MG63 (cell line): ENCODE measurements around the gene SNED1. TPM values are rescaled to one million over a fixed set of nuclear protein-coding genes. Genes with fewer than 3 reads are reported as not detected.

Experiments
- DNase-seq: peaks from one replicate; pipeline ENCODE4 v3.0.0-alpha.2; 2020
- H3K27me3 ChIP-seq: fragments of 250-450 bp; sonication (Bioruptor Pico); 2 replicates; pipeline ENCODE4 v1.5.1; 2020; ENCODE audit warnings: mild to moderate bottlenecking, moderate library complexity
- H3K36me3 ChIP-seq: fragments of 250-450 bp; sonication (Bioruptor Pico); 2 replicates; pipeline ENCODE4 v1.5.1; 2020; ENCODE audit warnings: mild to moderate bottlenecking, moderate library complexity
- H3K4me3 ChIP-seq: fragments of 250-450 bp; sonication (Bioruptor Pico); 2 replicates; pipeline ENCODE4 v1.5.1; 2020; ENCODE audit warnings: mild to moderate bottlenecking, moderate library complexity
- H3K9me3 ChIP-seq: fragments of 250-450 bp; sonication (Bioruptor Pico); 2 replicates; pipeline ENCODE4 v1.5.1; 2020; ENCODE audit warnings: mild to moderate bottlenecking, moderate library complexity
- total RNA-seq: library from RNA; depleted of rRNA; stranded (reverse); fragments of >200 nt; shearing (Covaris generic); gene quantifications from 2 replicates; pipeline ENCODE4 v1.2.3, GENCODE V29; 2014; ENCODE audit warnings: low replicate concordance

The SNED1 gene
- total RNA-seq, 1 experiment from 2014 or later = 5.1 TPM

DNA sequence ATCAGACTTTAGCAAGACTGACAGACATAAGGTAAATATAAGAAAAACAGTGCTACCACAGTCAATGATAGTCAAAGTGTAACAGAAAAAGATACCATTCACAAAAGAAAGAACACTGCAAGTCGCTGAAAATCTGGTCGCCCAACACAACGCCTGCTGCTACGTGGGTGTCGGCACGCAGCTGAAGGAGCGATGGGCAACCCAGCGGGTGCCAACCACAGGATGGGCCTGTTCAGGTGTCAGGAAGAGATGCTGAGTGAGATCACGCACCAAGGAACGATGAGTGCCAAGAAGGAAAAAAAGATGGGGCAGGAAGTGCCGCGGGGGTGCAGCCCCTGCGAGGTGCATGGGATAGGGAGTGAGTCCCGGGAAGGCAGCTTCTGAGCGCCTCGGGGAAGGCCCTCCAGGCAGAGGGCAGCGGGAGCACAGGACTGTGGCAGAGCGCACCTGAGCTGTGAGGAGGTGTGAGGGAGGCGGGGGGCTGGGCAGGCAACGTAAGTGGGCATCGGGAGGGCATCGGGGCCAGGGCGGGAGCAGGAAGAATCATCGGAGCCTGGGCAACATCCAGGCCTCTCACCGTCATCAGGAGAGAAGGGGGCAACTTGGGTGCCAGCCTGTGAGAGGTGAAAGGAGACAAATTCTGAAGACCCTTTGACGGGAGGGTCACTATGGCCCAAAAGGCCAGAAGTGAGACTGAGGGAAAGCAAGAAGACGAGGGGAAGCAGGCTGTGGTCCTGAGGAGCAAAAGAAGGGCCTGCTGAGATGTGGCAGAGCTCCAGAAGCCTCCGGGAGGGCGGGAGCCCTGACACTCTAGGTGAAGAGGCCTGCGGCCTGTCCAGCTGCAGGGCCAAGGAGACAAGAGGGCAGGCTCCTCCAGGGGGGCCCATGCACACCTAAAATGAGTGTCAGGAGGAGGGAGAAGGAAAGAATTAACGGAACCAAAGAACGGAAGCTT is 118.5 kb downstream of the SNED1 start:
- Histone ChIP-seq H3K36me3 (peaks cover 4% of the 10 kb centered on the region; the same call in 1 of the 2 replicates), H3K9me3 (peaks cover 5% of the 10 kb centered on the region), H3K4me3 (no peak overlapping the region), H3K27me3 (no peaks in the 10 kb centered on the region)
- no peak for DNase-seq

DNA sequence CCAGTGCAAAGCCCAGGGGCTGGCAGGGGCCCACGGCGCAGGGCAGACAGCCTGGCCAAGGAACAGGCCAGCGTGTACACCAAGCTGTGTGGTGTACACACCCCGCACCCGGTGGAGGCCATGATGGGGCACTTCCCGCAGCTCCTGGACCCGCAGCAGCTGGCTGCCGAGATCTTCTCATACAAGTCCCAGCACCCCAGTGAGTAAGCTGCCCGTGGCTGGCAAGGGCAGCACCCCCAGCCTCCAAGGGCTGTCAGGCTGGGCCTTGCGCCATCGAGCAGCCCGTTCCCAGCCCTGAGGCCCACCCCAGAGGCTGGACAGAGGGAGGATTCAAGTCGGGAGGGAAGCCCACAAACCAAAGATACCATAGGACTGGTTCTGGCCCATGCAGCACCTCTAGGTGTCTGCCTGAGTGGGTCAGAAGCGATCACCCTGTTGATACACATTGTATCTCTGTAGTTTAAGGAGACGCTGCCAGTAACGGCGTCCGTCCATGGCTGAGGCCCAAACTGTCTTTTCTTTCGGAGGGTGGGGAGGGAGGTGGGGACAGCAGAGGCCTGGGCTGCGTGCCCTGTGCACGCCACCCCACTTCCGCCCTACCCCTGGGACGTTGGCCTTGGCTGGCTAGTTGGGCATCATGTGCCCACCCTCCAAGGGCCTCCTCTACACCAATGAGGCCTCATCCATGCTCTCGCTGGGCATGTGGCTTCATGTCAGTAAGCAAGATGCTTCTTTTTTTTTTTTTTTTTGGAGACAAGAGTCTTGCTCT is 120.5 kb downstream of the SNED1 start:
- Histone ChIP-seq H3K4me3 (no peak overlapping the region), H3K36me3 (peaks cover 4% of the 10 kb centered on the region; the same call in 1 of the 2 replicates), H3K27me3 (no peaks in the 10 kb centered on the region), H3K9me3 (peaks cover 5% of the 10 kb centered on the region)
- DNase-seq = no peak

DNA sequence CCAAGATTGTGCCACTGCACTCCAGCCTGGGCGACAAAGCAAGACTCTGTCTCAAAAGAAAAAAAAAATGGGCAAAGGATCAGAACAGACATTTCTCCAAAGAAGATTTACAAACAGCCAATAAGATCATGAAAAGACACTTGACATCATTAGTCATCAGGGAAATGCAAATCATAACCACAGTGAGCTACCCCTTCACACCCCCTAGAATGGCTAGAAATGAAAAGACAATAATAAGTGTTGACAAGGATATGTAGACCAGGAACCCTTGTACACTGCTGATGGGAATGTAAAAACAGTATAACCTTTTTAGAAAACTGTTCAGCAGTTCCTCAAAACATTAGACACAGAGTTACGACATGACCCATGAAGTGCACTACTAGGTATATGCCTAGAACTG is 122.0 kb downstream of the SNED1 start:
- H3K27me3 ChIP-seq = no peaks in the 10 kb centered on the region
- peaks cover 4% of the 10 kb centered on the region; the same call in 1 of the 2 replicates for H3K36me3 ChIP-seq
- DNase-seq = no peak
- H3K4me3 ChIP-seq = no peak overlapping the region
- H3K9me3 ChIP-seq = peaks cover 5% of the 10 kb centered on the region

DNA sequence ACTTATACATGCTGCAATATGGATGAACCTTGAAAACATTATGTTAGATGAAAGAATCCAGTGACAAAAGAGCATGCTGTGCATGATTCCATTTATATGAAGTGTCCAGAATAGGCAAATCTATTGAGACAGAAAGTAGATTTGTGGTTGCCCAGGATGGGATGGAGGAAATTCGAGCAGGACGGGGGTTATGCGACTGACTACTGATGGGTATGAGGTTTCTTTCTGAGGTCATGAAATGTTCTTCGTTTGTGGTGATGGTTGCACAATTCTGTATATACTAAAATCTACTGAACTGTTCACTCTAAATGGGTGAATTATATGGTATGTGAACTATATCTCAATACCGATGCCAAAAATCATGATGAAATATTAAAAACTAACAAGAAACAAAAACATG is 122.6 kb downstream of the SNED1 start:
- no peak for DNase-seq
- Histone ChIP-seq H3K4me3 (no peak overlapping the region), H3K36me3 (peaks cover 4% of the 10 kb centered on the region; the same call in 1 of the 2 replicates), H3K27me3 (no peaks in the 10 kb centered on the region), H3K9me3 (peaks cover 5% of the 10 kb centered on the region)

DNA sequence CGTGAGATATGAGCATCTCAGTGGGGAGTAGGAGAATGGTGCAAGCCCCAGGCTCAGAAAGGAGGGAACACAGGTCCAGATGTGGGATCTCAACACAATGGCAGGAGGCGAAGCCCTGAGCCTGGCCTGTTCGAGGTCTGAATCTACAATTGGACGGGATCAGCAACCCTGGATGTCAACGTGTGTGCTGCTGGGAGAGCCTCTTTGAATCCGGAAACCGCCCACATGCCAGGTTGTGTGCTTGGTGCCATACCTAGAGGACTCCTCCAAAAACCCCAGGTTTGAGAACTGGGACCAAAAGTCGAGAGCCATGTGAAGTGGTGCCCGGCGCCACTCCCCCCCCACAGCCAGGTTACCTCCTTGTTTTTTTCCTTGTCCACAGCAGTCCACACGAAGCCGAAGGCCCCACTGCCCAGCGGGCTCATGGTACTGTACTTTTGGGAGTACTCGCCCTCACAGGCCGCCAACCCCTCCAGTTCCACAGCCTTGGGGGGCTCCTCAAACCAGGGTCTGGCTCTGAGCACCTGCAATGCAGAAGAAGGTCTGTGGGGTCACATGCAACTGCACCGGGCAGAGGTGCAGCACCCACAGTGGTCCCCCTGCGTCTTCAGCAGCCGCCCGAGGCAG is 124.1 kb downstream of the SNED1 start:
- Histone ChIP-seq H3K36me3 (peaks cover 4% of the 10 kb centered on the region; the same call in 1 of the 2 replicates), H3K9me3 (peaks cover 5% of the 10 kb centered on the region), H3K4me3 (no peak overlapping the region), H3K27me3 (no peaks in the 10 kb centered on the region)
- no peak for DNase-seq

DNA sequence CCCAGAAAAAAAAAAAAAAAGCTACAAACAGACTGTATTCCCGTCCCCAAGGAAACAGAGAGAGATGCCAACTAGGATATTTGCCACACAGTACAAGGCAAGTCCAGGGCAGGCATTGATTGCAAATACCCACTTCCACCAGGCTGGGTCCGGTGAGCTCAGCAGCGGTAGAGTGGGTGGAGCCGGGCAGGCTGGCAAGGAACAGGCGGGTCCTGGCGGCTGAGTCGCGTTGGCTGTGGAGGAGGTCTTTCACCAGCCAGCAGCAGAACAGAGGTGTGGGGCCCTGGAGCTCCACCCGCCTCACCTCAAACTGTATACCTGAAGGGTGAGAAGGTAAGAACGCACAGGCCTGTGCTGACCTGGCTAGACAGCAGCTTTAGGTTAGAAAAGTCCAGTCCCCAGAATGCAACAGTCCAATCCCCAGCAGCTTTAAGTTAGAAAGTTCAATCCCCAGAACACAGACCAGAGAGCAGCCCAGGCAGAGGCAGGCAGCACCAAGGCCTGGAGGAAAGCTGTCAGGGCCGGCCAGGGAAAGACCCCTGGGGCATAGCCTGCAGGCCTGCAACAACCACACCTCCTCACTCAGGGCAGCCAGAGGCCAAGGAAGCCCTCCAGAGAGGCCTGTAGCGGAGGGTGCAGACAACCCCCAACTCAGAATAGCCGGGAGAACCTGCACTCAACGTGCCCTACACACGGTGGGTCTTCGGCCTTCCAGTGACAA is 125.6 kb downstream of the SNED1 start:
- DNase-seq = peak; percentile 13
- H3K27me3 ChIP-seq = no peaks in the 10 kb centered on the region
- H3K4me3 ChIP-seq = no peak overlapping the region
- H3K9me3 ChIP-seq = peaks cover 5% of the 10 kb centered on the region
- peaks cover 4% of the 10 kb centered on the region; the same call in 1 of the 2 replicates for H3K36me3 ChIP-seq

DNA sequence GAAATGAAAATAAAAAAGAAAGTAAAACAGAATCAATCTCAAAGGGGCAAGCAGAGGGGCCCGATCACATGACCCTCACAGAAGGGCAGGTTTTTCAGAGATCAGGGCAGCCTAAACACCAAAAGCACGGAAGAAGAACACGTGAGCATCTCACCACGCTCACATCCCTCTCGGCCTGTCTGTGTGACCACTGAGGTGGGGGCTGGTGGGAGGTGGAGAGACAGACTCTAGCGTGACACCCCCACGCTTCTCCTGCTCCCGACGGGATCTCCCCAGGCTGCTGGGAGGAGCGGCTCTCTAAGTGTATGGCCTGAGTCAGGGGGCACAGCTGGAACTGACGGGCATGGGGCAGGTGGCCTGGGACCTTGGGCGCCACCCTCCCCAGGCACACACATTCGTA is 127.2 kb downstream of the SNED1 start:
- DNase-seq = no peak
- peaks cover 3% of the 10 kb centered on the region; the same call in 1 of the 2 replicates for H3K36me3 ChIP-seq
- H3K4me3 ChIP-seq = no peak overlapping the region
- no peaks in the 10 kb centered on the region for H3K27me3 ChIP-seq
- H3K9me3 ChIP-seq = peaks cover 5% of the 10 kb centered on the region

DNA sequence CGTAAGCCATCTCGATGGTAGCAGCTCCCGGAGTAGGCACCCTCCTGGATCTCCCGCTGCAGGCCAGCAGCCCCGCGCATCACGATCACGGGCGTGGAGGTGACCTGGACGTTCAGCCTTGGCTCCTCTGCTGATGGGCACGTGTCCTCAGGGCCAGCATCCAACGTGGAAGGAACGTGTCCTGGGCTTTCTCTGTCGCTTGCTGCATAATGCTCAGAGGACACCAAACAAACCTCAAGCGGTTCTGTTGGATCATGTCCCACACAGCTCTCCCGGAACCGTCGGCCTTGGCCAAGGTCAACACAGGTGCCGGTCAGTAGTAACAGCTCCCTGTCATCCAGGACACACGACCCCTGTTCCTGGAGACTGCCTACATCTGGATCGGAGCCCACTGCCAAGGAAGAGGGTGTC is 127.8 kb downstream of the SNED1 start:
- DNase-seq = no peak
- H3K4me3 ChIP-seq = no peak overlapping the region
- no peaks in the 10 kb centered on the region for H3K27me3 ChIP-seq
- no peaks in the 10 kb centered on the region for H3K36me3 ChIP-seq
- H3K9me3 ChIP-seq = no peaks in the 10 kb centered on the region; the same call in none of the 2 replicates

DNA sequence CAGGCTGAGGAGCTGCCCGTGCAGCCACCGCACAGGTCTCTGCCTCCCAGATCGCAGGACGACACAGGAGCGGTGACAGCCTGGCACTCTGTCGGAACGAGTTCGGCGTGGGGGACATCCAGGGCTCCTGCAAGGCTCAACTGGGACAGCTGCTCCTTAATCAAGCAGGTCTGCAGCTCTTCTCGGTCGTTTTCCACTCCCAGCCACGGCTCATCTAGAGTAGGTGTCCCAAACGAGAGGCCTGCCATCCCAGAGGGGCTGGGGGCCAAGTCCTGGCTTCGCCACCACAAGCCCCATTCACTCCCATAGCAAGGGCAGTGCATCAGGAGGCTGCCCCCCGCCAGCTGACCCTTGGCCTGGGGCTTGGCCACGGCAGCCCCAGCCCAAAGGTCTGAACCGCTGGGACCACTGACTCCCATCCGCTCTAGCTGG is 128.4 kb downstream of the SNED1 start:
- no peak for DNase-seq

DNA sequence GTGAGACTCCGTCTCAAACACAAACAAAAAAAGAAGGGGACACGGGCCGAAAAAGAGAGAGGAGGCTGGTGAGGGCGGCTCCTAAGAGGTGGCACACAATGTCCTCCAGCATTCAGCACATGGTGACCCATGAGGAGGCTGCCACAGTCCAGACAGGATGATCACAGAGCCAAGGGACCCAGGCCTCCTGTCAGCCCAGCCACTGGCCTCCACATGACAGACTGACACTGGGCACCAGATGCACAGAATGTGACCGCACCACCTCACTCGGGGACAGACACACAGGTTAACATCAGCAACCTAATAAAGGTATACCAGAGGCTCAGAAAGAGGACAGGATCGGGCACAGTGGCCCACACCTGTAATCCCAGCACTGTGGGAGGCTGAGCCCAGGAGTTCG is 129.8 kb downstream of the SNED1 start:
- Histone ChIP-seq H3K36me3 (no peaks in the 10 kb centered on the region), H3K4me3 (no peak overlapping the region), H3K9me3 (no peaks in the 10 kb centered on the region), H3K27me3 (no peaks in the 10 kb centered on the region)
- DNase-seq = no peak

More for the DNA sequence above, 128.4 kb downstream of the SNED1 start:
- no peaks in the 10 kb centered on the region for H3K27me3 ChIP-seq
- no peaks in the 10 kb centered on the region; the same call in 1 of the 2 replicates for H3K9me3 ChIP-seq
- H3K4me3 ChIP-seq = no peak overlapping the region
- H3K36me3 ChIP-seq = no peaks in the 10 kb centered on the region

DNA sequence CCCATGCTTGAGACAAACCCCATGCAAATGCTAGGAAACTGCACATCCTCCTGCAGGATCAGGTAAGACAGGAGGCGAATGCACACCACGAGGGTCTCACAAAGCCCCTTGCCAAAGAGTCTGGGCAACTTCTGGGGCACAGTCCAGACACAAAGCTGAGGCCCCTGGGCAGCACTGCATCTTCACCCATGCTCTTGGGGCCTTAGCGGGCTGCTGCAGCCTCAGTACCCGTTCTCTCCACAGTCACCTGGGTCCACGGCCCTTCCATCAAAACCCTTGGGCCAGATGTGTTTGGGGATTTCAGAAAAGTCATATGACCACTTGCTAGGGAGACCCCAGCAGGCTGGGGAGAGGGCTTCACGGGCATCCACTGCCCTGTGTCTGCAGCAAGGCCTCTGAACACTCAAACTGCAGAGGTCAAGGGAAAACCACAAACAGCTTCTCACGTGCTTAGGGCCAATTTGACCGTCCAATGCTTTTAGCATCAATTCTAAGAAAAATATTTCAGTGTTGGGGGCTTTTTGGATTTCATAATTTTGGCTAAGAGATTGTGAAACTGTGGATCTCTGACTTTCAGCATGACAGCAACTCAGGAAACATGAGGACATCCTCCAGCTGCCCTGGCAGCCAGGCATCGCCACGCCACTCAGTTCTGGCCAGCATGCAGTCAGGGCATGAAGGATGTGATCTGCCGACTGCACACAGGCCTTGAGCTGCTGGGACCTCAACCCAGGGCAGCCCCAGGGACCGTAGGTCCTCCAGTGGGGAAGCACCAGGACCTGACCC is 130.9 kb downstream of the SNED1 start:
- no peak for DNase-seq
- no peaks in the 10 kb centered on the region for H3K9me3 ChIP-seq
- H3K36me3 ChIP-seq = no peaks in the 10 kb centered on the region

DNA sequence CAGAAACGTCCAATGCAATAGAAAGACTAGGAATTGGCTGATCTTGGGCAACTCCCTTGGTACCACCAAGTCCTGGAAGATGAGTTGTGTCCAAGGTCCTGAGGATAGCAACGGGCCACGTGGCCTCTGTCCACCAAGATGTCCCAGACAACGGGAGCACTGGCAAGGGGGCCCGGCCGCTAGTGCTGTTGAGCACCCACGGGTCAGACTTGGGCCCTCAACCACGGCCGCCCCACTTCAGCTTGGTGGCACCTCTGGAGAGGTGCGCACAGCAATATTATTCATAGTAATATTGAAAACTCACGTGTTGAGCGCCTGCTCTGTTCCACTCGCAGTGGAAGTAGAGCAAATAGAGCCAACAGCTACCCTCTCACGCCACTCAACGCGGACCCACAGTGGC is 131.9 kb downstream of the SNED1 start:
- DNase-seq = no peak
- Histone ChIP-seq H3K36me3 (no peaks in the 10 kb centered on the region), H3K4me3 (no peak overlapping the region), H3K27me3 (no peaks in the 10 kb centered on the region), H3K9me3 (no peaks in the 10 kb centered on the region)

More for the DNA sequence above, 130.9 kb downstream of the SNED1 start:
- no peaks in the 10 kb centered on the region for H3K27me3 ChIP-seq
- H3K4me3 ChIP-seq = no peak overlapping the region

DNA sequence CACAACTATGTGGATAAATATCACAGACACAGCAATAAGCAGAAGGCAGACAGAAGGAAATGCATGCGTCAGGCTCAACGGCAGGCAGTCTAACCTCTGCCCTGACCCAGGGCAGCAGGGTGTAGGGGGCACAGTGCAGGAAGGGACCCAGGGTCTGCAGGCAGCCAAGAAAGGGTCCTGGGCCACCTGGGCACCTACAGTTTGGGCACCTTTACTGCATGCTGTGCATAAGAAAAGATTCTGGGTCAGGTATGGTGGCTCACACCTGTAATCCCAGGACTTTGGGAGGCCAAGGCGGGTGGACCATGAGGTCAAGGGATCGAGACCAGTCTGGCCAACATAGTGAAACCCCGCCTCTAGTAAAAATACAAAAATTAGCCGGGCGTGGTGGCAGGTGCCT is 133.1 kb downstream of the SNED1 start:
- no peak for DNase-seq
- Histone ChIP-seq H3K27me3 (no peaks in the 10 kb centered on the region), H3K4me3 (no peak overlapping the region), H3K9me3 (no peaks in the 10 kb centered on the region), H3K36me3 (no peaks in the 10 kb centered on the region)

DNA sequence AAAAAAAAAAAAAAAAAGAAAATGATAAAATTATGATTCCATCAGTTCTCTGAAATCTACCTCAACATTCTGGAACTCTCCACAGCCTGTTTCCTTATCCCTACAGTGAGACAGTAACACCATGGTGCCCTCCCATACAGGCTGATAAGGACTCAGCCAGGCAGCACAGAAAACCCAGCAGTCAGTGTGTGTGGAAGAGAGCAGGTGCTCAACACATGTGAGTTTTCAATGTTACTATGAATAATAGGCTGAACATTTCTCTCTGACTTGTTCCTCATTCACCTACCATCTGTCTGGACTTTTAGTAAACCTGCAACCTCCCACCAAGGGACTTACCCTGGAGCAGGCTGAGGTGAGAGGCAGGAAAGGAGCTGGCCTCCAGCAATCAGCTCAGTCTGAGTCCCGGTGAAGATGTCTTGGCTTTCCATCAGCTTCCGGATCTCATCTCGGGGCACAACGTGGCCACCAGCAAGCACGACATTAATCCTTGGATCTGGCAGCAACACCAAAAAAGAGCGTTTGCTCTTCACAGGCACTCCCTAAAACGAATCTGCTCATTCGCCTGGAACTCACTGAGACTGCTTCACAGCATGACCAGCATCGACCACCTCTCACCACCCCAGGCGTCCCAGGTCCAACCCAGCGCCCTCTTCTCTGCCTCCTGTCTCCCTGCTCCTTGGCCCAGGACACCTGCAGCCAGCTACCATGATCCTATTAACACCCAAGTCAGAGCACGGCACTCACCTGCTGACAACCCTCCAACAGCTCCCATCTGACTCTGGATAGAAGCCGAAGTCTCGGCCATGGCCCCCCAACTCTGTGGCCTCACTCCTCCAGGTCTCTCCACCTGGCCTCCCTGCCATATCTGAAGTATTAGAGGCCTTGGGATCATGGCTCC is 134.4 kb downstream of the SNED1 start:
- Histone ChIP-seq H3K27me3 (no peaks in the 10 kb centered on the region), H3K36me3 (peaks cover 1% of the 10 kb centered on the region; the same call in 1 of the 2 replicates), H3K4me3 (no peak overlapping the region), H3K9me3 (no peaks in the 10 kb centered on the region)
- no peak for DNase-seq

DNA sequence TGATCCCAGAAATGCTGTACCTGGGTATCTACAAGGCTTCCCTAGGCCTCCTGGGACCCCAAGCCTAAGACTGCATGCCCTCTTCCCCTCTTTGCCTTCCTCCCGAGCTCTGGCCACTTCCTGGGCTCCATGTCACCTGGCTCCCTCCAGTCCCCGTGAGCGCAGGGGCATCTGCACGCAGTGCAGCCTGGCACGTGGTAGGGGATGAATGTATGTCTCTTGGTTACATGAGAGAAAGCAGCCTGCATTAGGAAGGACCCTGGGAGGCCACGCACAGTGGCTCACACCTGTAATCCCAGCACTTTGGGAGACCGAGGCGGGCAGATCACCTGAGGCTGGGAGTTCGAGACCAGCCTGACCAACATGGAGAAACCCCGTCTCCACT is 135.0 kb downstream of the SNED1 start:
- Histone ChIP-seq H3K9me3 (no peaks in the 10 kb centered on the region), H3K4me3 (no peak overlapping the region), H3K27me3 (no peaks in the 10 kb centered on the region), H3K36me3 (peaks cover 2% of the 10 kb centered on the region; the same call in 1 of the 2 replicates)
- DNase-seq = no peak
